NCI-H187 (cell line): ENCODE measurements around the gene POLR3H.

ENCODE experiments used
- DNase-seq, 2 experiments: peaks; one replicate each; lab custom pipeline; 2025; lab: John Stamatoyannopoulos, UW

Gene POLR3H

GRCh38 chr22:41481925-41482318, 62.3 kb downstream of the POLR3H start:
- DNase-seq = no peak

- DNase-seq = no peak
These were observed 63.0 kb downstream of the POLR3H start for GRCh38 chr22:41481131-41481830.

GRCh38 chr22:41480397-41480735, 63.9 kb downstream of the POLR3H start:
- no peak for DNase-seq

GRCh38 chr22:41479671-41480396, 64.4 kb downstream of the POLR3H start:
- no peak for DNase-seq

GRCh38 chr22:41478891-41479521, 65.3 kb downstream of the POLR3H start:
- no peak for DNase-seq

GRCh38 chr22:41478473-41478872, 65.8 kb downstream of the POLR3H start:
- DNase-seq = no peak
